Ascending aorta (tissue), 2 donors: ENCODE data around the gene TBX19. TPM values are rescaled to one million over a fixed set of nuclear protein-coding genes. Genes with fewer than 3 reads are reported as not detected.
"Not testable (repeated sequence)": the region's sequence is repeated elsewhere in the genome, so short reads cannot be mapped to it uniquely, and the experiment has no call there.

Experiments used
- DNase-seq, 2 donors: peaks; one replicate each; pipeline ENCODE4 v3.0.0-alpha.2; 2019; ENCODE audit warnings: low spot score in 2 of 2
- H3K27ac ChIP-seq, 2 donors: fragments of 200-600 bp; sonication (generic); one replicate each; pipeline ENCODE4 v1.5.1; 2016 to 2017; ENCODE audit warnings: mild to moderate bottlenecking in 1 of 2
- H3K27me3 ChIP-seq: fragments of 200-600 bp; sonication (generic); one replicate; pipeline ENCODE4 v1.5.1; 2017
- H3K36me3 ChIP-seq, 2 donors: fragments of 200-600 bp; sonication (generic); one replicate each; pipeline ENCODE4 v1.5.1; 2016
- H3K4me1 ChIP-seq, 2 donors: fragments of 200-600 bp; sonication (generic); one replicate each; pipeline ENCODE4 v1.5.1; 2016 to 2017; ENCODE audit warnings: mild to moderate bottlenecking in 1 of 2
- H3K4me3 ChIP-seq, 2 donors: fragments of 200-600 bp; sonication (generic); one replicate each; pipeline ENCODE4 v1.5.1; 2016 to 2017; ENCODE audit warnings: mild to moderate bottlenecking in 1 of 2
- H3K9me3 ChIP-seq, 2 donors: fragments of 200-600 bp; sonication (generic); one replicate each; pipeline ENCODE4 v1.5.1; 2016
- intact Hi-C: fragments of 100-400 bp; cut with DNase I; formaldehyde crosslinking; loops from one replicate; pipeline ENCODE4 v1.15.1; 2023
- total RNA-seq: library from RNA; depleted of rRNA; stranded (reverse); fragments of >200 nt; gene quantifications from one replicate; pipeline ENCODE4 v1.1.0, GENCODE V29; 2016
- TF ChIP-seq, protein P1 (sequence below), 3 experiments: fragments of 200-600 bp in 2 of 3; fragments of 450-650 bp in 1 of 3; sonication (generic) in 2 of 3; IDR thresholded peaks; one replicate each; pipeline ENCODE4 v1.5.1; 2016 to 2019; ENCODE audit warnings: antibody characterized with exemption in 3 of 3, mild to moderate bottlenecking in 1 of 3, moderate library complexity in 1 of 3

Gene TBX19
- total RNA-seq, 1 donor from 2014 or later, result 0.64 TPM

DNA sequence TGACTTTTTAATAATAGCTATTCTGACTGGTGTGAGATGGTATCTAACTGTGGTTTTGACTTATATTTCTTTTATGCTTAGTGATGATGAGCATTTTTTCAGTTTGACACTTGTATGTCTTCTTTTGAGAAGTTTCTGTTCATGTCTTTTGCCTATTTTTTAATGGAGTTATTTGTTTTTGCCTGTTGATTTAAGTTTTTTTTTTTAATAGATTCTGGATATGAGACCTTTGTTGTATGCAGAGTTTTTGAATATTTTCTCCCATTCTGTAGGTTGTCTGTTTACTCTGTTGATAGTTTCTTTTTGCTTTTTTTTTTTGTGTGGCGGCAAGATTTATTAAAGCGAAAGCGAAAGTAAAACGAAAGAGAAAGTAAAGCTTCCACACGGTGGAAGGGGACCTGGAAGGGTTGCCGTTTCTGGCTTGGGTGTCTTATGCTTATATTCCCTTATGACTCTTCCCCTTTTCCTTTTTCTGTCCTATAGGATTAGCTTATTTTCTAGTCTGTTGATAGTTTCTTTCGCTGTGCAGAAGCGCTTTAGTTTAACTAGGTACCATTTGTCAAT, 67.6 kb downstream of the TBX19 start:
- peak overlapping the region; percentile 40 to 46 for H3K4me3 ChIP-seq
- intact Hi-C loops, result loop anchor here (10.0 kb wide), 2 partner anchors 257 to 757 kb away; partner anchors contain the start of gene ATP1B1
- H3K27ac ChIP-seq, result no peak overlapping the region
- H3K9me3 ChIP-seq, result no peaks in the 10 kb centered on the region
- H3K4me1 ChIP-seq, result peaks cover 0 to 5% of the 10 kb centered on the region in 2 donors
- TF ChIP-seq, protein P1, sequence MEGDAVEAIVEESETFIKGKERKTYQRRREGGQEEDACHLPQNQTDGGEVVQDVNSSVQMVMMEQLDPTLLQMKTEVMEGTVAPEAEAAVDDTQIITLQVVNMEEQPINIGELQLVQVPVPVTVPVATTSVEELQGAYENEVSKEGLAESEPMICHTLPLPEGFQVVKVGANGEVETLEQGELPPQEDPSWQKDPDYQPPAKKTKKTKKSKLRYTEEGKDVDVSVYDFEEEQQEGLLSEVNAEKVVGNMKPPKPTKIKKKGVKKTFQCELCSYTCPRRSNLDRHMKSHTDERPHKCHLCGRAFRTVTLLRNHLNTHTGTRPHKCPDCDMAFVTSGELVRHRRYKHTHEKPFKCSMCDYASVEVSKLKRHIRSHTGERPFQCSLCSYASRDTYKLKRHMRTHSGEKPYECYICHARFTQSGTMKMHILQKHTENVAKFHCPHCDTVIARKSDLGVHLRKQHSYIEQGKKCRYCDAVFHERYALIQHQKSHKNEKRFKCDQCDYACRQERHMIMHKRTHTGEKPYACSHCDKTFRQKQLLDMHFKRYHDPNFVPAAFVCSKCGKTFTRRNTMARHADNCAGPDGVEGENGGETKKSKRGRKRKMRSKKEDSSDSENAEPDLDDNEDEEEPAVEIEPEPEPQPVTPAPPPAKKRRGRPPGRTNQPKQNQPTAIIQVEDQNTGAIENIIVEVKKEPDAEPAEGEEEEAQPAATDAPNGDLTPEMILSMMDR (IDR thresholded peaks at IDR 0.05), result no peak
- DNase-seq, result no peak
- H3K36me3 ChIP-seq, result no peaks in the 10 kb centered on the region
- no peaks in the 10 kb centered on the region for H3K27me3 ChIP-seq

DNA sequence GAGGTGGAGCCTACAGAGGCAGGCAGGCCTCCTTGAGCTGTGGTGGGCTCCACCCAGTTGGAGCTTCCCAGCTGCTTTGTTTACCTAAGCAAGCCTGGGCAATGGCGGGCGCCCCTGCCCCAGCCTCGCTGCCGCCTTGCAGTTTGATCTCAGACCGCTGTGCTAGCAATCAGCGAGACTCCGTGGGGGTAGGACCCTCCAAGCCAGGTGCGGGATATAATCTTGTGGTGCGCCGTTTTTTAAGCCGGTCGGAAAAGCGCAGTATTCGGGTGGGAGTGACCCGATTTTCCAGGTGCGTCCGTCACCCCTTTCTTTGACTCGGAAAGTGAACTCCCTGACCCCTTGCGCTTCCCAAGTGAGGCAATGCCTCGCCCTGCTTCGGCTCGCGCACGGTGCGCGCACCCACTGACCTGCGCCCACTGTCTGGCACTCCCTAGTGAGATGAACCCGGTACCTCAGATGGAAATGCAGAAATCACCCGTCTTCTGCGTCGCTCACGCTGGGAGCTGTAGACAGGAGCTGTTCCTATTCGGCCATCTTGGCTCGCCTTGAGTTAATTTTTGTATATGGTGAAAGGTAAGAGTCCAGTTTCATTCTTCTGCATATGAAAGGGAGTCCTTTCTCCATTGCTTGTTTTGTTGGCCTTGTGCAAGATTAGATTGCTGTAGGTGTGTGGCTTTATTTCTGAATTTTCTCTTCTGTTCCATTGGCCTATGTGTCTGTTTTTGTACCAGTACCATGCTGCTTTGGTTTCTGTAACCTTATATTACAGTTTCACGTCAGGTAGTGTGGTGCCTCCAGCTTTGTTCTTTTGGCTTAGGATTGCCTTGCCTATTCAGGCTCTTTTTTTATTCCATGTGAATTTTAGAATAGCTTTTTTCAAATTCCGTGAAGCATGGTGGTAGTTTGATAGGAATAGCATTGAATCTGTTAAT, 73.9 kb downstream of the TBX19 start:
- DNase-seq, H3K4me3 ChIP-seq, H3K27me3 ChIP-seq, H3K4me1 ChIP-seq, H3K36me3 ChIP-seq, intact Hi-C loops, H3K9me3 ChIP-seq, H3K27ac ChIP-seq: not testable (repeated sequence)

DNA sequence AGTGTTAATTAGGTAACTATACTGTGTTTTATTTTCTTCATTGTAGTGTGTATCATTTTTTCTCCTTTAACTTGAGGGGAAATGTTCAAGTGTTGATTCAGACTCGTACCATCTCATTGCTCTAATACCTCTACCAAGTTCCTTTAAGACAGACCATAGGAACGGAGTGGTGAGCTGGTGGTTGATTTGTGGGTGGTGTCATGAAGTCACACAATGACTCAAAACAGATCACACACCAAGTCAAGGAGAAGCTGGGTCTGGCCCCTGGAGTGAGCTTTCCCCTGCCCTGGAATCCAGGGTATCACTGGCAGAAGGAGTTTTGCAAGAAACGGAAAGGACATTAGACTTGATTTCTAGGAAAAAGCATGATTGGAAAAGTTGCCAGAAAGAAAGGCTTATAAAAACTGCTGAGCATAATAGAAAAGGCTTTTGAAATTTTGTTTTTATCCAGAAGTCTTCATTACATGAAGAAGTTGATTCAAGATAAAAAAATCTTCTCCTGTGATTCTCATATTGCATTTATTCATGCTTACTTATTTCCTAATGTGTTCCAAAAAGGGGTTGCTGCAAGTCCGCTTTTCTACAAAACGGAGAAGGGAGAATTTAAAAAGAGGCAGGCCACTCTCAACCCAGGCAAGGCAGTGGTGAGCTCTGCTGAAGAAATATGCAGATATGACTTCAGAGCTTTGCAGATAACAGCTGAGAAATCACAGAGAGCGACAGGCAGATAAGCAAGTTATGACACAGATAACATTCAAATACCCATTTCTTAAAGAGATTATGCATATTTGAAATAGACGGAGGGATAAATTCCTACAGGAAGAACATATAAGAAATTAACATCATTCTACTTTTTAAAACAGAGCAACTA, 79.7 kb downstream of the TBX19 start:
- TF ChIP-seq, protein P1 (IDR thresholded peaks at IDR 0.05), result no peak
- H3K27ac ChIP-seq, result no peak overlapping the region
- intact Hi-C loops, result no loop called here

DNA sequence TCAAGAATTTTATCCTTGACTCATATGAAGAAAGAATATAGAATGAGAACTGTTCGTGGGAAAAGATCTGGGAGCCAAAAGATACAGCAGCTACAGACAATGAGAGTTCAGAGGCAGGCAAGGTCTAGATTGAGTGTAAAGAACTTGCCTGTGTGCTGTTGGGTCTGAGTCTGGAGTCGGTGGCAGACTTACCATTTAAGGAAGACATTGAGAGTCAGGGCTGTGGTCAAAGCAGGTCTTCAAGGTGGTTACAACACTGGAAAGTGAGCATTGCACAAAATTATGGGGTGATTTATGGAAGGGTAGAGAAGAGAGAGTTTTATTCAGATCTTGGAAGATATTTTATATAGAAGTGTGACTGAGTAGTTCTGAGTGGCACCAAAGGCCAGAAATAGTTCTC, 80.6 kb downstream of the TBX19 start:
- H3K27ac ChIP-seq, result no peak overlapping the region
- H3K4me1 ChIP-seq, result no peaks in the 10 kb centered on the region
- H3K9me3 ChIP-seq, result no peaks in the 10 kb centered on the region
- DNase-seq, result no peak
- H3K27me3 ChIP-seq, result no peaks in the 10 kb centered on the region
- intact Hi-C loops, result no loop called here
- no peaks in the 10 kb centered on the region for H3K36me3 ChIP-seq
- TF ChIP-seq, protein P1 (IDR thresholded peaks at IDR 0.05), result no peak
- no peak overlapping the region for H3K4me3 ChIP-seq

More for the DNA sequence above, 79.7 kb downstream of the TBX19 start:
- no peak for DNase-seq
- Histone ChIP-seq H3K4me1 (no peaks in the 10 kb centered on the region), H3K4me3 (no peak overlapping the region), H3K27me3 (no peaks in the 10 kb centered on the region), H3K9me3 (no peaks in the 10 kb centered on the region), H3K36me3 (no peaks in the 10 kb centered on the region)

DNA sequence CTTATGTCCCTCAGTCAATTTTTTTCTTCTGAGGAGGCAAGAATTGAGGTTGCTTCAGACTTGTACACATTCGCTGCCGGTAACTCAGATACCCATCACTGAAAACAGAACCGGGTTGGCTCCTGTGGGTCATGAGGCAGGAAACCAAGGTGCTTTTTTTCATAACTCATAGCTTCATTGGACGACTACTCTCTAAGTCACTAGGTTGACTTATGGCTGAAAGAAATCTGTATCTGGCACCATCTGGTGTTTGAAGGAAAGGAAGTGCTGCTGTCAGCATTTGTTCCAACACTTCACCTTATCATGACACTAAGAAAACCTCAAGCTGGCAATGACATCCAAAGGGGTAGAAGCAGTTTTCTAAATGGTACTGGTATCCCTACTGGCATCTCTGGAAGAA, 82.3 kb downstream of the TBX19 start:
- no peak for DNase-seq
- Histone ChIP-seq H3K4me1 (no peaks in the 10 kb centered on the region), H3K27me3 (no peaks in the 10 kb centered on the region), H3K36me3 (no peaks in the 10 kb centered on the region), H3K9me3 (no peaks in the 10 kb centered on the region), H3K27ac (no peak overlapping the region), H3K4me3 (no peak overlapping the region)
- TF ChIP-seq, protein P1 (IDR thresholded peaks at IDR 0.05), result no peak
- intact Hi-C loops, result no loop called here

Other genes with a start within 250 kb of the TBX19 start
- gene GPR161, start 143.9 kb upstream of the TBX19 start, total RNA-seq, result 16.3 TPM
- 2.7 TPM for gene TIPRL, start 101.9 kb upstream of the TBX19 start, total RNA-seq
- gene SFT2D2, start 54.9 kb upstream of the TBX19 start, total RNA-seq, result 40.1 TPM